HAP-1 (cell line): ENCODE data around the gene TRHDE.
A peak's percentile ranks its signal among the peaks of the same experiment; 100 is the strongest.
"Not testable (repeated sequence)": the region's sequence is repeated elsewhere in the genome, so short reads cannot be mapped to it uniquely, and the experiment has no call there.

Experiments
- DNase-seq, 2 experiments: peaks; one replicate each; pipeline ENCODE4 v3.0.0-alpha.2; 2016 to 2020; ENCODE audit warnings: low spot score in 2 of 2
- H3K27me3 ChIP-seq: fragments of 250-450 bp; sonication (Bioruptor Pico); 2 replicates; pipeline ENCODE4 v1.5.1; 2020; ENCODE audit warnings: low read depth, mild to moderate bottlenecking, moderate library complexity
- H3K36me3 ChIP-seq: fragments of 250-450 bp; sonication (Bioruptor Pico); replicated peaks from 2 replicates; pipeline ENCODE4 v1.5.1; 2020; ENCODE audit warnings: mild to moderate bottlenecking
- H3K4me1 ChIP-seq: fragments of 250-450 bp; sonication (Bioruptor Pico); 2 replicates; pipeline ENCODE4 v1.5.1; 2020; ENCODE audit warnings: mild to moderate bottlenecking
- H3K4me3 ChIP-seq: fragments of 250-450 bp; sonication (Bioruptor Pico); 2 replicates; pipeline ENCODE4 v1.5.1; 2020; ENCODE audit warnings: mild to moderate bottlenecking, moderate library complexity
- H3K9me3 ChIP-seq: fragments of 250-450 bp; sonication (Bioruptor Pico); 2 replicates; pipeline ENCODE4 v1.5.1; 2020; ENCODE audit warnings: mild to moderate bottlenecking, moderate library complexity
- in situ Hi-C: fragments of 300-500 bp; cut with MboI; formaldehyde crosslinking; loops from 3 replicates; pipeline ENCODE4 v1.14.3; 2020; ENCODE audit warnings: low sequenced_read_pairs, inconsistent platforms, mixed read lengths

The TRHDE gene

GRCh38 chr12:72684491-72684890 is 412.3 kb downstream of the TRHDE start:
- in situ Hi-C loops: no loop called here
- Histone ChIP-seq H3K4me3 (no peak overlapping the region), H3K9me3 (no peaks in the 10 kb centered on the region), H3K36me3 (no peaks in the 10 kb centered on the region), H3K4me1 (no peaks in the 10 kb centered on the region; the same call in 1 of the 2 replicates), H3K27me3 (no peaks in the 10 kb centered on the region)
- no peak for DNase-seq

GRCh38 chr12:72692338-72692737 is 420.2 kb downstream of the TRHDE start:
- in situ Hi-C loops: no loop called here
- no peaks in the 10 kb centered on the region for H3K9me3 ChIP-seq
- DNase-seq: peak; percentile 27 to 90

GRCh38 chr12:72694193-72694592 is 422.0 kb downstream of the TRHDE start:
- H3K4me3 ChIP-seq: no peak overlapping the region
- no peak for DNase-seq
- H3K36me3 ChIP-seq: no peaks in the 10 kb centered on the region
- H3K9me3 ChIP-seq: no peaks in the 10 kb centered on the region
- peaks cover 20% of the 10 kb centered on the region for H3K4me1 ChIP-seq
- H3K27me3 ChIP-seq: no peaks in the 10 kb centered on the region
- in situ Hi-C loops: no loop called here

More at GRCh38 chr12:72692338-72692737, 420.2 kb downstream of the TRHDE start:
- no peaks in the 10 kb centered on the region for H3K36me3 ChIP-seq
- H3K4me1 ChIP-seq: peaks cover 20% of the 10 kb centered on the region
- no peaks in the 10 kb centered on the region for H3K27me3 ChIP-seq
- H3K4me3 ChIP-seq: no peak overlapping the region

GRCh38 chr12:72699362-72699761 is 427.2 kb downstream of the TRHDE start:
- H3K9me3 ChIP-seq: no peaks in the 10 kb centered on the region; the same call in 1 of the 2 replicates
- in situ Hi-C loops: no loop called here
- H3K36me3 ChIP-seq: no peaks in the 10 kb centered on the region
- no peaks in the 10 kb centered on the region for H3K4me1 ChIP-seq
- no peaks in the 10 kb centered on the region for H3K27me3 ChIP-seq
- no peak overlapping the region for H3K4me3 ChIP-seq
- no peak for DNase-seq

- in situ Hi-C loops, H3K36me3 ChIP-seq, H3K4me3 ChIP-seq, H3K27me3 ChIP-seq, DNase-seq, H3K9me3 ChIP-seq: not testable (repeated sequence)
- peaks cover 20% of the 10 kb centered on the region for H3K4me1 ChIP-seq
Measured at GRCh38 chr12:72712025-72712424, 439.9 kb downstream of the TRHDE start.

- peaks cover 24% of the 10 kb centered on the region for H3K4me1 ChIP-seq
- in situ Hi-C loops: no loop called here
- no peaks in the 10 kb centered on the region for H3K27me3 ChIP-seq
- H3K4me3 ChIP-seq: no peak overlapping the region
- no peak for DNase-seq
- peaks cover 3% of the 10 kb centered on the region for H3K9me3 ChIP-seq
- H3K36me3 ChIP-seq: no peaks in the 10 kb centered on the region
Measured at GRCh38 chr12:72716221-72716620, 444.1 kb downstream of the TRHDE start.

- H3K9me3 ChIP-seq: peaks cover 6% of the 10 kb centered on the region
- no peaks in the 10 kb centered on the region for H3K36me3 ChIP-seq
- peaks cover 24% of the 10 kb centered on the region for H3K4me1 ChIP-seq
- H3K27me3 ChIP-seq: no peaks in the 10 kb centered on the region
- in situ Hi-C loops: no loop called here
- H3K4me3 ChIP-seq: no peak overlapping the region
- DNase-seq: peak; percentile 35 to 61
Measured at GRCh38 chr12:72717036-72717435, 444.9 kb downstream of the TRHDE start.
